ENCODE results near the gene OSER1. TPM values are rescaled to one million over a fixed set of nuclear protein-coding genes. Genes with fewer than 3 reads are reported as not detected.

Gene OSER1
- total RNA-seq, 1 experiment from 2014 or later = 35.7 TPM

DNA sequence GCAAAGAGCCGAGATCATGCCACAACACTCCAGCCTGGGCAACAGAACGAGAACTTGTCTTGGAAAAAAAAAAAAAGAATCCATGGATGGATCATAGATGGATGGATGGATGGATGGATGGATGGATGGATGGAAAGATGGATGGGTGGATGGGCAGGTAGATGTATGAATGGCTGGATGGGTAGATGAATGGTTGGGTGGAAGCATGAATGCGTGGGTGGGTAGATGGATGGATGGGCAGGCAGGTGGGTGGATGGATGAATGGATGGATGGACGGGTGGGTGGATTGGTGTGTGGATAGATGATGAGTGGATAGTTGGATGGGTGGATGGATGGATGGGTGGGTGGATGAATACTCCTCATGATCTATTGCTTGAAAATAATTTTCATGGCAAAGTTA lies 25.0 kb downstream of the OSER1 start:
- Histone ChIP-seq H3K23me2 (ENCODE audit: insufficient read length, low read depth, low read length, poor library complexity, severe bottlenecking) (peaks cover 8% of the 10 kb centered on the region), H3K27ac (ENCODE audit: insufficient read length, low read depth, low read length) (no peak overlapping the region), H2BK20ac (ENCODE audit: low read depth, low read length, poor library complexity, severe bottlenecking) (no peak overlapping the region), H3K14ac (ENCODE audit: insufficient read depth, low read length) (no peak overlapping the region), H2AK5ac (ENCODE audit: insufficient read length, low read length) (no peak overlapping the region), H3K9ac (ENCODE audit: extremely low read depth, insufficient read length, low read length) (no peak overlapping the region), H4K20me1 (ENCODE audit: control insufficient read depth, insufficient read depth, insufficient read length) (no peaks in the 10 kb centered on the region), H2BK5ac (ENCODE audit: insufficient read length, low read length) (no peak overlapping the region), H3K4me1 (ENCODE audit: insufficient read depth, low read length) (peaks cover 5% of the 10 kb centered on the region; the same call in 1 of the 2 replicates), H3K23ac (ENCODE audit: insufficient read length, low read depth, low read length) (no peak overlapping the region), H4K91ac (ENCODE audit: insufficient read length, low read depth, low read length) (no peak overlapping the region), H2BK120ac (ENCODE audit: low read depth, low read length, poor library complexity, severe bottlenecking) (no peak overlapping the region), H3K4ac (ENCODE audit: low read depth, low read length) (no peak overlapping the region), H2AFZ (ENCODE audit: low read length) (no peak overlapping the region), H2BK15ac (ENCODE audit: low read depth, low read length) (no peak overlapping the region), H4K5ac (ENCODE audit: insufficient read length, low read depth, low read length) (no peak overlapping the region), H4K8ac (replicated peaks; ENCODE audit: insufficient read length, low read depth, low read length) (no peak overlapping the region), H3K79me1 (ENCODE audit: insufficient read depth, low read depth, low read length, poor library complexity, severe bottlenecking) (no peaks in the 10 kb centered on the region), H3K9me3 (ENCODE audit: control insufficient read depth, low read depth, low read length) (no peaks in the 10 kb centered on the region), H3K56ac (ENCODE audit: insufficient read length, low read depth, low read length) (no peak overlapping the region), H3K27me3 (ENCODE audit: insufficient read depth, low read length) (no peaks in the 10 kb centered on the region), H3K18ac (ENCODE audit: insufficient read length, low read depth, low read length) (no peak overlapping the region), H3K4me2 (ENCODE audit: insufficient read depth, insufficient read length, low read length) (no peak overlapping the region), H3T11ph (ENCODE audit: low read length) (no peak overlapping the region), H2BK12ac (ENCODE audit: insufficient read length, low read depth, low read length) (no peak overlapping the region), H3K79me2 (ENCODE audit: insufficient read depth, low read length) (no peaks in the 10 kb centered on the region)
- Mint-ChIP-seq H3K36me3 (ENCODE audit: insufficient read depth in 1 of 3, low read depth in 3 of 3) (no peaks in the 10 kb centered on the region), H3K4me3 (no peak overlapping the region), H3K4me1 (peaks cover 20 to 27% of the 10 kb centered on the region in 2 experiments), H3K27ac (no peak overlapping the region), H3K27me3 (ENCODE audit: low read depth) (peaks cover 12% of the 10 kb centered on the region), H3K9me3 (no peaks in the 10 kb centered on the region)
- TF ChIP-seq, protein P1, sequence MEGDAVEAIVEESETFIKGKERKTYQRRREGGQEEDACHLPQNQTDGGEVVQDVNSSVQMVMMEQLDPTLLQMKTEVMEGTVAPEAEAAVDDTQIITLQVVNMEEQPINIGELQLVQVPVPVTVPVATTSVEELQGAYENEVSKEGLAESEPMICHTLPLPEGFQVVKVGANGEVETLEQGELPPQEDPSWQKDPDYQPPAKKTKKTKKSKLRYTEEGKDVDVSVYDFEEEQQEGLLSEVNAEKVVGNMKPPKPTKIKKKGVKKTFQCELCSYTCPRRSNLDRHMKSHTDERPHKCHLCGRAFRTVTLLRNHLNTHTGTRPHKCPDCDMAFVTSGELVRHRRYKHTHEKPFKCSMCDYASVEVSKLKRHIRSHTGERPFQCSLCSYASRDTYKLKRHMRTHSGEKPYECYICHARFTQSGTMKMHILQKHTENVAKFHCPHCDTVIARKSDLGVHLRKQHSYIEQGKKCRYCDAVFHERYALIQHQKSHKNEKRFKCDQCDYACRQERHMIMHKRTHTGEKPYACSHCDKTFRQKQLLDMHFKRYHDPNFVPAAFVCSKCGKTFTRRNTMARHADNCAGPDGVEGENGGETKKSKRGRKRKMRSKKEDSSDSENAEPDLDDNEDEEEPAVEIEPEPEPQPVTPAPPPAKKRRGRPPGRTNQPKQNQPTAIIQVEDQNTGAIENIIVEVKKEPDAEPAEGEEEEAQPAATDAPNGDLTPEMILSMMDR (conservative IDR thresholded peaks at IDR 0.05) = no peak
- WGBS (ENCODE audit: extremely low coverage, insufficient read length, low lambda C conversion rate) = 100% methylated on average over 1 of the region's 4 CpGs
- no peak for DNase-seq
